Body of pancreas (tissue), 4 donors: ENCODE results near the gene MROH9. TPM values are rescaled to one million over a fixed set of nuclear protein-coding genes. Genes with fewer than 3 reads are reported as not detected.

Experiments
- ATAC-seq: fragments of 150-250 bp; one replicate; pipeline ENCODE4 v1.9.1; 2016
- DNase-seq, 4 donors: peaks; one replicate each; pipeline ENCODE4 v3.0.0-alpha.2; 2019
- H3K27ac ChIP-seq, 4 donors: fragments of 200-600 bp; sonication (generic); 1 replicate in 3 of 4; 2 replicates in 1 of 4; pipeline versions ENCODE4 v1.5.1 to v1.6.1; 2016 to 2019; ENCODE audit warnings: mild to moderate bottlenecking in 1 of 4, mixed read lengths in 1 of 4, moderate library complexity in 1 of 4
- H3K27me3 ChIP-seq, 2 donors: fragments of 200-600 bp; sonication (generic); one replicate each; pipeline ENCODE4 v1.6.0; 2016; ENCODE audit warnings: mild to moderate bottlenecking in 1 of 2
- H3K36me3 ChIP-seq, 2 donors: fragments of 200-600 bp; sonication (generic); replicated peaks in 1 of 2; 2 replicates each; pipeline ENCODE4 v1.5.1; 2016; ENCODE audit warnings: low read depth in 2 of 2; ENCODE audit not compliant: insufficient read depth in 1 of 2
- H3K4me1 ChIP-seq: fragments of 200-600 bp; sonication (generic); one replicate; pipeline ENCODE4 v1.6.0; 2016
- H3K4me3 ChIP-seq, 2 donors: fragments of 200-600 bp; sonication (generic); 1 replicate in 1 of 2; 2 replicates in 1 of 2; pipeline ENCODE4 v1.5.1; 2016 to 2019
- H3K9me3 ChIP-seq, 3 donors: fragments of 200-600 bp; sonication (generic); 1 replicate in 2 of 3; 2 replicates in 1 of 3; pipeline ENCODE4 v1.5.1; 2016
- POLR2A ChIP-seq, 3 donors: fragments of 450-650 bp; IDR thresholded peaks; one replicate each; pipeline ENCODE4 v1.6.1; 2016; ENCODE audit warnings: antibody characterized with exemption in 3 of 3, mild to moderate bottlenecking in 2 of 3
- WGBS, 2 donors: methylation state at CpG; one replicate each; pipeline ENCODE4 v1.1.5; 2017; 5-methylcytosine and 5-hydroxymethylcytosine counted together
- intact Hi-C: fragments of 100-400 bp; cut with DNase I; formaldehyde crosslinking; loops from one replicate; pipeline ENCODE4 v1.15.1; 2023
- total RNA-seq, 2 donors: library from RNA; depleted of rRNA; stranded (reverse); fragments of >200 nt; gene quantifications; one replicate each; pipeline ENCODE4 v1.1.0, GENCODE V29; 2016
- TF ChIP-seq, protein P1 (sequence below), 7 experiments: fragments of 450-650 bp in 4 of 7; fragments of 200-600 bp in 3 of 7; sonication (generic) in 3 of 7; IDR thresholded peaks; one replicate each; pipeline ENCODE4 v1.5.1; 2016 to 2019; ENCODE audit warnings: antibody characterized with exemption in 7 of 7

The MROH9 gene
- total RNA-seq, 2 donors from 2014 or later: not detected

DNA sequence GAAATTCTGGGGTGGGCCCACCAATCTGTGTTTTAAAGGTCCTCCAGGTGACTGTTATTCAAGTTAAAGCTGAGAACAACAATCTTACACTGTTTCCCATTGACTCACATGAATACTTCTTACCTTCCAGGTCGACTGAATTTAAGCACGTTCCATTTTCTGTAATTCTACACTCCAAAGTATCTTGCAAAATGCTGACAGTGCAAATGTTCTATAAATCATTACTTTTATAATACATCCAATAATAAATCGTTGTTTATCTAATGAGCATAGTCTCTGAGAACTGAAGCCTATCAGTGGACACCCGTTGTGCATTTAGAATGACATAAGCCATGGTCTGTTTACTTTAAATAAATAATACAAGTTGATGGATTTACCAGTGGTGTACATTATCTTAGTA is 79.5 kb downstream of the MROH9 start:
- no peaks in the 10 kb centered on the region for H3K36me3 ChIP-seq
- 50 to 54% methylated on average over 4 of the region's 4 CpGs for WGBS, 2 donors
- no peaks in the 10 kb centered on the region for H3K27me3 ChIP-seq
- no peak overlapping the region for H3K4me3 ChIP-seq
- DNase-seq (no peak), ATAC-seq (no peak)
- TF ChIP-seq POLR2A (IDR thresholded peaks at IDR 0.05): no peak
- TF ChIP-seq, protein P1, sequence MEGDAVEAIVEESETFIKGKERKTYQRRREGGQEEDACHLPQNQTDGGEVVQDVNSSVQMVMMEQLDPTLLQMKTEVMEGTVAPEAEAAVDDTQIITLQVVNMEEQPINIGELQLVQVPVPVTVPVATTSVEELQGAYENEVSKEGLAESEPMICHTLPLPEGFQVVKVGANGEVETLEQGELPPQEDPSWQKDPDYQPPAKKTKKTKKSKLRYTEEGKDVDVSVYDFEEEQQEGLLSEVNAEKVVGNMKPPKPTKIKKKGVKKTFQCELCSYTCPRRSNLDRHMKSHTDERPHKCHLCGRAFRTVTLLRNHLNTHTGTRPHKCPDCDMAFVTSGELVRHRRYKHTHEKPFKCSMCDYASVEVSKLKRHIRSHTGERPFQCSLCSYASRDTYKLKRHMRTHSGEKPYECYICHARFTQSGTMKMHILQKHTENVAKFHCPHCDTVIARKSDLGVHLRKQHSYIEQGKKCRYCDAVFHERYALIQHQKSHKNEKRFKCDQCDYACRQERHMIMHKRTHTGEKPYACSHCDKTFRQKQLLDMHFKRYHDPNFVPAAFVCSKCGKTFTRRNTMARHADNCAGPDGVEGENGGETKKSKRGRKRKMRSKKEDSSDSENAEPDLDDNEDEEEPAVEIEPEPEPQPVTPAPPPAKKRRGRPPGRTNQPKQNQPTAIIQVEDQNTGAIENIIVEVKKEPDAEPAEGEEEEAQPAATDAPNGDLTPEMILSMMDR (IDR thresholded peaks at IDR 0.05): no peak
- intact Hi-C loops: no loop called here
- H3K4me1 ChIP-seq: no peaks in the 10 kb centered on the region
- H3K9me3 ChIP-seq: no peaks in the 10 kb centered on the region
- H3K27ac ChIP-seq: no peak overlapping the region

DNA sequence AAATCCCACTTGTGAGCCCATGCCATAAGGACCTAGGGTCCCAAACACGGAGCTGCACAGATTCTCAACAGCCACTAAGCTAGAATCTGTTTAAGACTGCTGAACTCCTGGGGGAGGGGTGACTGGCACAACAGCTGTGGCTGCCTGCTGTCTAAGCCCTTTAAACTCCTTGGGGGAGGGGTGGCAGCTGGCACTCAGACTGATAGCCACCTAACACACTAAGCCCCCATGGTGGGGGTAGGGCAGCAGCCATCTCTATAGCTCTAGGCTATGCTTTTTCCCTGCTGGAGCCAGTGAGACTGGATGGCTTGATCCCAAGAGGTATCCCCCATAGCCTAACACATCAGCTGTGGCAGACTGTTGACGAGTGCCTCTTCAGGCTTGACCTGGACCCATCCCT is 82.1 kb downstream of the MROH9 start:
- TF ChIP-seq, protein P1 (IDR thresholded peaks at IDR 0.05): no peak
- no peak for TF ChIP-seq POLR2A (IDR thresholded peaks at IDR 0.05)
- Histone ChIP-seq H3K4me3 (no peak overlapping the region), H3K27ac (no peak overlapping the region), H3K36me3 (no peaks in the 10 kb centered on the region), H3K27me3 (no peaks in the 10 kb centered on the region), H3K4me1 (no peaks in the 10 kb centered on the region), H3K9me3 (no peaks in the 10 kb centered on the region)
- intact Hi-C loops: no loop called here
- ATAC-seq (no peak), DNase-seq (no peak)
- 65 to 83% methylated on average over 1 to 2 of the region's 2 CpGs for WGBS, 2 donors

DNA sequence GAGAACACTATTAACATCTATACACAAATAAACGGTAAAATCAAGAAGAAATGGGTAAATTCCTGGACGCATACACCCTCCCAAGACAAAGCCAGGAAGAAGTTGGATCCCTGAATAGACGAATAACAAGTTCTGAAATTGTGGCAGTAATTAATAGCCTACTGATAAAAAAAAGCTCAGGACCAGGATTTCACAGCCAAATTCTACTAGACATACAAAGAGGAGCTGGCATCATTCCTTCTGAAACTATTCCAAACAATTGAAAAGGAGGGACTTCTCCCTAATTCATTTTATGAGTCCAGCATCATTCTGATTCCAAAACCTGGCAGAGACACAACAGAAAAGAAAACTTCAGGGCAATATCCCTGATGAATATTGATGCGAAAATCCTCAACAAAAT is 84.6 kb downstream of the MROH9 start:
- H3K4me3 ChIP-seq: no peak overlapping the region
- H3K27me3 ChIP-seq: no peaks in the 10 kb centered on the region
- no peak for TF ChIP-seq POLR2A (IDR thresholded peaks at IDR 0.05)
- TF ChIP-seq, protein P1 (IDR thresholded peaks at IDR 0.05): no peak
- WGBS, 2 donors: 40 to 54% methylated on average over 4 of the region's 4 CpGs
- no peaks in the 10 kb centered on the region for H3K36me3 ChIP-seq
- H3K4me1 ChIP-seq: no peaks in the 10 kb centered on the region
- ATAC-seq (no peak), DNase-seq (no peak)
- H3K9me3 ChIP-seq: no peaks in the 10 kb centered on the region
- intact Hi-C loops: no loop called here
- H3K27ac ChIP-seq: no peak overlapping the region

DNA sequence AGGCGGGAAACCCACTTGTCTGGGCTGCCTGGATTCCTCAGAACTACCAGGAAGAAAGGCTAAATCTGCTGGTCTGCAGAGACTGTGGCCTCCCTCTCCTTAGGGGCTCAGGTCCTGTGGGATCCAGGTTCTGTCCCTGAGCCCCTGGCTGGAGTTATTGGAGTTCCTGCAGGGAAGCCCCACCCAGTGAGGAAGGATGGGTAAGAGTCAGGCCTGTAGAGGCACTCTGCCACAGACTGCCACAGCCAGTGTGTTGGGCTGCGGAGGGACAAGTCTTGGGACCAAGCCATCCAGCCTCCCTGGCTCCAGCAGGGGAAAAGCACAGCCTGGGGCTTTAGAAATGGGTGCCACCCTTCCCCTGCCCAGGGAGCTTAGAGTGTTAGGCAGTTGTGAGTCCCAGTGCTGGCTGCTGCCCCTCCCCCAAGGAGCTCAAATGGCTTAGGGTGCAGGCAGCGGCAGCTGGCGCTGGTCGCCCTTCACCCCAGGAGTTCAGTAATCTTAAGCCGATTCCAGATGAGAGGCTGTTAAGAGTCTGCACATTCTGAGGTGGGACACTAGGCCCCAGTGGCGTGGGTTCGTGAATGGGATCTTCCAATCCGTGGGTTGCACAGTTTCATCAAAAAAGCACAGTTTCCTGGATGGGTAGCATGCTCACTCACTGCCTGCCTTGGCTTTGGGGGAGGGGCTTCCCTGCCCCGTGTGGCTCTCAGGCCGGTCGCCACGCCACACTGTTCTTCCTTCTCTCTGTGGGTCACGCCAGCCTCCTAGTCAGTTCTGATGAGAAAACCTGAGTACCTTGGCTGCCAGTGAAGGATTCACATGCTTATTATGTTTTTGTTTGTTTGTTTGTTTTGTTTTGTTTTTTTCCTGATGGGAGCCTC is 97.7 kb downstream of the MROH9 start:
- WGBS, 2 donors: 50 to 53% methylated on average over 14 of the region's 14 CpGs
- H3K27ac ChIP-seq: no peak overlapping the region
- H3K4me3 ChIP-seq: no peak overlapping the region
- TF ChIP-seq POLR2A (IDR thresholded peaks at IDR 0.05): no peak
- TF ChIP-seq, protein P1 (IDR thresholded peaks at IDR 0.05): no peak
- H3K36me3 ChIP-seq: no peaks in the 10 kb centered on the region
- H3K27me3 ChIP-seq: no peaks in the 10 kb centered on the region
- intact Hi-C loops: no loop called here
- DNase-seq (no peak), ATAC-seq (no peak)
- no peaks in the 10 kb centered on the region for H3K9me3 ChIP-seq
- no peaks in the 10 kb centered on the region for H3K4me1 ChIP-seq

DNA sequence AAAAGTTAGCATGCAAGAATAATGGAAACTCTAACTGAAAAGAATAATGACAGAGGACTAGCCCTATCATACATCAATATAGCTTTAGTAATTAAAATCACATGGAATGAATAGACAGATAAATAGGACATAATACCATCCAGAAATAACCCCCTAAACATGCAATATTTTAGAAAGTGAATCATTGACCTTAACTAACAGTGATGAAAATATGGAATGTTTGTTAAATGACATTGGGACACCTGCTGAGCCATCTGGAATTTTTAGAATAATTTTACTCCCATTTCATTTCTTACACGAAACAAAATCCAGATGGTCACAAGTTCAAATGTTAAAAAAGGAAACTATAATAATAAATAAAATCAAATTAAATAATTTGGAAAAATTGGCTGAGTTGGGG is 102.3 kb downstream of the MROH9 start:
- Histone ChIP-seq H3K4me3 (no peak overlapping the region), H3K4me1 (no peaks in the 10 kb centered on the region), H3K27me3 (no peaks in the 10 kb centered on the region), H3K27ac (no peak overlapping the region), H3K9me3 (no peaks in the 10 kb centered on the region), H3K36me3 (no peaks in the 10 kb centered on the region)
- WGBS, 2 donors: 22 to 34% methylated on average over 1 of the region's 1 CpG
- no peak for ATAC-seq
- TF ChIP-seq, protein P1 (IDR thresholded peaks at IDR 0.05): no peak
- TF ChIP-seq POLR2A (IDR thresholded peaks at IDR 0.05): no peak
- intact Hi-C loops: no loop called here
- no peak for DNase-seq
